Endothelial cell of umbilical vein (primary cell): Measurements from ENCODE around the gene PIEZO2. TPM values are rescaled to one million over a fixed set of nuclear protein-coding genes. Genes with fewer than 3 reads are reported as not detected.

Source experiments
- BruUV-seq: library from RNA; stranded (reverse); fragments of 400-500 nt; replicated peaks from 2 replicates; lab custom pipeline; 2021; lab: Mats Ljungman, UMichigan
- CTCF ChIA-PET: fragments of 300-600, 350-600 bp; sonication (Branson Sonifier 250); formaldehyde crosslinking; loops from one replicate; lab custom pipeline; 2021; ENCODE audit warnings: antibody characterized with exemption, inconsistent platforms; lab: Charles Lee
- POLR2A ChIA-PET: fragments of 300-600, 350-600 bp; sonication (Branson Sonifier 250); formaldehyde crosslinking; loops from one replicate; lab custom pipeline; 2021; ENCODE audit warnings: antibody characterized with exemption, inconsistent platforms; lab: Charles Lee
- DNase-seq: peaks from one replicate; pipeline ENCODE4 v3.0.0-alpha.2; 2011; ENCODE audit warnings: low read depth, low spot score
- FAIRE-seq: peaks from 2 replicates; lab custom pipeline; 2011; peaks lifted over from hg19 to GRCh38; lab: Jason Lieb, UNC
- H2AFZ ChIP-seq: 2 replicates; pipeline ENCODE4 v1.6.0; 2012; ENCODE audit warnings: low read depth, low read length, control low read depth, inconsistent platforms
- H3K27ac ChIP-seq: 2 replicates; pipeline ENCODE4 v1.5.1; 2011; ENCODE audit warnings: low read depth, mild to moderate bottlenecking, control low read depth, low read length, moderate library complexity; ENCODE audit not compliant: insufficient read depth
- H3K27me3 ChIP-seq, 2 experiments: 2 replicates each; pipeline versions ENCODE4 v1.6.0 to v1.6.1; 2011; ENCODE audit warnings: low read length in 2 of 2, mixed read lengths in 1 of 2; ENCODE audit not compliant: control insufficient read depth in 2 of 2, insufficient read depth in 2 of 2
- H3K36me3 ChIP-seq, 2 experiments: 2 replicates in 1 of 2; 3 replicates in 1 of 2; pipeline ENCODE4 v1.5.1; 2011; ENCODE audit warnings: low read length in 2 of 2, mild to moderate bottlenecking in 1 of 2, moderate library complexity in 1 of 2; ENCODE audit not compliant: control insufficient read depth in 2 of 2, insufficient read depth in 2 of 2; ENCODE audit errors: extremely low read depth in 1 of 2
- H3K4me1 ChIP-seq: 3 replicates; pipeline ENCODE4 v1.5.1; 2011; ENCODE audit warnings: mild to moderate bottlenecking, low read length; ENCODE audit not compliant: control insufficient read depth, insufficient read depth; ENCODE audit errors: extremely low read depth
- H3K4me2 ChIP-seq: 2 replicates; pipeline ENCODE4 v1.6.1; 2011; ENCODE audit warnings: low read length, control low read depth, mixed read lengths; ENCODE audit not compliant: insufficient read depth
- H3K4me3 ChIP-seq, 3 experiments: fragments of 200-600 bp in 1 of 3; sonication (generic), shearing (Covaris generic) in 1 of 3; replicated peaks in 1 of 3; 2 replicates each; pipeline ENCODE4 v1.5.1; 2011 to 2016; ENCODE audit warnings: control low read depth in 3 of 3, low read length in 3 of 3, mild to moderate bottlenecking in 2 of 3, inconsistent platforms in 1 of 3, low read depth in 1 of 3, moderate library complexity in 1 of 3; ENCODE audit not compliant: insufficient read depth in 1 of 3
- H3K79me2 ChIP-seq: 2 replicates; pipeline ENCODE4 v1.6.0; 2012; ENCODE audit warnings: low read length, inconsistent platforms; ENCODE audit not compliant: control insufficient read depth, insufficient read depth
- H3K9ac ChIP-seq: replicated peaks from 2 replicates; pipeline ENCODE3; 2011; ENCODE audit warnings: low read length, control low read depth; ENCODE audit not compliant: insufficient read depth; ENCODE audit errors: extremely low read depth
- H3K9me1 ChIP-seq: replicated peaks from 3 replicates; pipeline ENCODE4 v1.6.0; 2011; ENCODE audit warnings: mild to moderate bottlenecking, low read length; ENCODE audit not compliant: control insufficient read depth, insufficient read depth; ENCODE audit errors: extremely low read depth
- H3K9me3 ChIP-seq: replicated peaks from 2 replicates; pipeline ENCODE4 v1.5.1; 2012; ENCODE audit warnings: low read length, inconsistent platforms; ENCODE audit not compliant: control insufficient read depth, insufficient read depth
- H4K20me1 ChIP-seq: replicated peaks from 2 replicates; pipeline ENCODE3; 2011; ENCODE audit warnings: mild to moderate bottlenecking, low read length; ENCODE audit not compliant: control insufficient read depth, insufficient read depth; ENCODE audit errors: extremely low read depth
- CTCF ChIP-seq, 2 donors: IDR thresholded peaks; 1 replicate in 1 of 2; 2 replicates in 1 of 2; pipeline ENCODE4 v1.5.1; 2011; ENCODE audit warnings: low read length in 2 of 2, mild to moderate bottlenecking in 2 of 2, moderate library complexity in 2 of 2, control low read depth in 1 of 2, inconsistent platforms in 1 of 2, low read depth in 1 of 2; ENCODE audit not compliant: insufficient read depth in 1 of 2; ENCODE audit errors: extremely low read depth in 1 of 2
- EZH2 ChIP-seq: IDR thresholded peaks from 2 replicates; pipeline ENCODE4 v1.6.1; 2012; ENCODE audit warnings: borderline replicate concordance, low read depth, mild to moderate bottlenecking, moderate library complexity, low read length, inconsistent platforms; ENCODE audit not compliant: severe bottlenecking
- FOS ChIP-seq: IDR thresholded peaks from 2 replicates; pipeline ENCODE4 v1.6.1; 2011; ENCODE audit warnings: mild to moderate bottlenecking, low read length, moderate library complexity, borderline replicate concordance; ENCODE audit not compliant: insufficient read depth
- GATA2 ChIP-seq: IDR thresholded peaks from 2 replicates; pipeline ENCODE4 v1.7.0; 2011; ENCODE audit warnings: low read depth, mild to moderate bottlenecking, moderate library complexity, mixed read lengths, low read length; ENCODE audit not compliant: insufficient read length, insufficient read depth
- JUN ChIP-seq: IDR thresholded peaks from 2 replicates; pipeline ENCODE4 v1.6.1; 2011; ENCODE audit warnings: borderline replicate concordance, low read depth; ENCODE audit not compliant: insufficient read length, insufficient read depth
- MAX ChIP-seq: IDR thresholded peaks from 2 replicates; pipeline ENCODE4 v1.6.1; 2011; ENCODE audit not compliant: insufficient read depth, insufficient read length
- POLR2AphosphoS5 ChIP-seq: IDR thresholded peaks from 2 replicates; pipeline ENCODE4 v1.6.1; 2012; ENCODE audit warnings: low read depth, mild to moderate bottlenecking, control low read depth, low read length, moderate library complexity; ENCODE audit not compliant: insufficient read depth
- dilution Hi-C: fragments of 300-500 bp; cut with MboI; formaldehyde crosslinking; loops from one replicate; pipeline ENCODE4 v1.15.0; 2019; ENCODE audit warnings: low sequenced_read_pairs; ENCODE audit not compliant: extremely low pct_ligation_motif_present
- intact Hi-C: fragments of 100-400 bp; cut with micrococcal nuclease; formaldehyde crosslinking; loops from one replicate; pipeline ENCODE4 v1.10.0; 2022
- polyA plus RNA-seq, 4 experiments: library from polyadenylated mRNA; depleted of rRNA in 3 of 4; stranded (reverse) in 3 of 4; unstranded in 1 of 4; fragments of >200 nt; gene quantifications; 2 replicates each; pipeline versions ENCODE4 v1.2.1 to v1.2.3, GENCODE V29; 2011 to 2012; ENCODE audit warnings: missing spikeins in 1 of 4
- total RNA-seq: library from RNA; stranded (reverse); gene quantifications from 2 replicates; pipeline ENCODE4 v1.2.3, GENCODE V29; 2021

Gene PIEZO2
- total and polyA plus RNA-seq, 2 donors (not counting 3 experiments of a cell fraction or from before 2014, with no cell fraction given) = 1.7 to 11.2 TPM

GRCh38 chr18:11105463-11105862 lies 43.9 kb downstream of the PIEZO2 start:
- intact Hi-C loops (no loop called here), dilution Hi-C loops (no loop called here)
- DNase-seq (no peak), FAIRE-seq (no peak)
- no peaks in the 10 kb centered on the region for H3K79me2 ChIP-seq
- TF ChIP-seq EZH2 (no peak), JUN (no peak), CTCF (IDR thresholded peaks at IDR 0.05; ENCODE audit: extremely low read depth in 1 of 2, insufficient read depth in 1 of 2, low read depth in 1 of 2, low read length in 2 of 2) (no peak), POLR2AphosphoS5 (no peak), FOS (no peak), MAX (no peak), GATA2 (no peak)
- no peak overlapping the region for H2AFZ ChIP-seq
- H3K9me1 ChIP-seq = no peaks in the 10 kb centered on the region
- no peaks in the 10 kb centered on the region for H3K4me1 ChIP-seq
- no TSS peak for BruUV-seq
- no peaks in the 10 kb centered on the region for H4K20me1 ChIP-seq
- no peak overlapping the region for H3K4me2 ChIP-seq
- H3K27me3 ChIP-seq = no peaks in the 10 kb centered on the region
- no peak overlapping the region for H3K9ac ChIP-seq
- ChIA-PET POLR2A (no interaction called here), CTCF (interaction anchor here (1.0 kb wide), 1 partner anchor 9 kb away, joined by 4 read pairs; no protein-coding TSS in a partner anchor)
- no peak overlapping the region for H3K27ac ChIP-seq
- H3K4me3 ChIP-seq = no peak overlapping the region
- H3K36me3 ChIP-seq = no peaks in the 10 kb centered on the region
- H3K9me3 ChIP-seq = no peaks in the 10 kb centered on the region
